ENCODE results near the gene SGCD. TPM values are rescaled to one million over a fixed set of nuclear protein-coding genes. Genes with fewer than 3 reads are reported as not detected.

SGCD gene
- total RNA-seq, 4 donors from 2014 or later, result 3.4 to 86.5 (median 8.1) TPM

DNA sequence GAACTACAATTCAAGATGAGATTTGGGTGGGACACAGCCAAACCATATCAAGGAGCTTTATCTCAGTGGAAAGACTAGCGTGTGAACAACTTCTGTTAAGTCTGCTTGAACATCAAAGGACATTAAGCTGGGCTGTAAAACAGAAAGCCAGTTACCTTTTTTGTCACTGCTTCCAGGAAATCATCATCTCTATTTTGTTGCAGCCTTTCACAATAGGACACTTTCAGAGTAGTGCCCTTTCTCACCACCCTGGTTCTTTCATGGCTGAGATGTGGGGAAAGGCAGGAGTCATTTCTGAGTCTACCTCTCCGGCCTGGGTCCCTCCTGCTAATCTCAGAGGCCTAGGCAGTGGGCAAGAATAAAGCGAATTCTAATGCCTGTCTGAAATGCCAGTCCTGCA is 426.9 kb downstream of the SGCD start:
- Histone ChIP-seq H3K9me3 (no peaks in the 10 kb centered on the region), H3K27me3 (no peaks in the 10 kb centered on the region), H3K4me1 (no peaks in the 10 kb centered on the region), H3K4me3 (no peak overlapping the region), H3K27ac (no peak overlapping the region), H3K36me3 (no peaks in the 10 kb centered on the region)
- intact Hi-C loops (cut with DNase I; ENCODE audit: low total_unique reads), result no loop called here
- no peak for DNase-seq
- TF ChIP-seq CTCF (IDR thresholded peaks at IDR 0.05) (no peak), POLR2A (IDR thresholded peaks at IDR 0.05) (no peak)

DNA sequence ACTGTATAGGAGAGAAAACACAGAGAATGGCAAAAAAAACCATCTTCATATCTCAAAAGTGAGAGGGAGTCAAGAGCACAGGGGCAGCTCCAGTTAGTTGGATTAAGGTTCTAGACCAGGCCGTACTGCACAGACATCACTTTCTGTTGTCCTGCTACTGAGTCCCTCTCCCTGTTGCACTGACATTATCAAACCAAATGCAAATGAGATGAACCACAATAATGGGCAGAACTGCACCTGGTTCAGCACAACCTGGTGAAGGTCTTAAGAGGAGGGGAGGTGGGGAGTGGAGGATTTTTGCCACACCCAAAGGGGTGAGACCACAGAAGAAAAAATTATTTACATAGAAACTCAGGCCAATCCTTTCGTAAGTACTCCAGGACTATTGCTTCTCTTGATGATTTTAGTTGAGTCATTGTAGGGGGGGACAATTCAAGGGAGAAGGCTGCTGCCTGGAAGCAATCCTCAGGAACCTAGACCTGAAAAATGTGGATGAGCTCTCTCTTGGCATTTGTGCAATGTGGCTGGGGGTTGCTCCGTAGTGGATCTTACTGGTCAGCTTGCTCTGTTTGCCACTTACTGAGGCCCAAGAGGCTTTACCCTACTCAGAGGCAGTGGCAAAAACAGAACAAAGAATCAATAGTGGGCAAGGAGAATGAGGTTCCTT is 428.6 kb downstream of the SGCD start:
- no peak for DNase-seq
- no peaks in the 10 kb centered on the region for H3K27me3 ChIP-seq
- intact Hi-C loops (cut with DNase I; ENCODE audit: low total_unique reads), result no loop called here

GRCh38 chr5:156758011-156758791 is 431.2 kb downstream of the SGCD start:
- DNase-seq, result no peak
- TF ChIP-seq POLR2A (IDR thresholded peaks at IDR 0.05), result no peak
- TF ChIP-seq CTCF (IDR thresholded peaks at IDR 0.05), result no peak
- no peaks in the 10 kb centered on the region for H3K9me3 ChIP-seq
- no peaks in the 10 kb centered on the region for H3K27me3 ChIP-seq
- no peak overlapping the region for H3K27ac ChIP-seq
- intact Hi-C loops (cut with DNase I; ENCODE audit: low total_unique reads), result no loop called here
- H3K4me1 ChIP-seq, result no peaks in the 10 kb centered on the region
- H3K4me3 ChIP-seq, result no peak overlapping the region
- no peaks in the 10 kb centered on the region for H3K36me3 ChIP-seq

More for the DNA sequence above, 428.6 kb downstream of the SGCD start:
- H3K4me3 ChIP-seq, result no peak overlapping the region
- H3K9me3 ChIP-seq, result no peaks in the 10 kb centered on the region
- TF ChIP-seq CTCF (IDR thresholded peaks at IDR 0.05) (no peak), POLR2A (IDR thresholded peaks at IDR 0.05) (no peak)
- no peaks in the 10 kb centered on the region for H3K4me1 ChIP-seq
- H3K36me3 ChIP-seq, result no peaks in the 10 kb centered on the region
- H3K27ac ChIP-seq, result no peak overlapping the region

DNA sequence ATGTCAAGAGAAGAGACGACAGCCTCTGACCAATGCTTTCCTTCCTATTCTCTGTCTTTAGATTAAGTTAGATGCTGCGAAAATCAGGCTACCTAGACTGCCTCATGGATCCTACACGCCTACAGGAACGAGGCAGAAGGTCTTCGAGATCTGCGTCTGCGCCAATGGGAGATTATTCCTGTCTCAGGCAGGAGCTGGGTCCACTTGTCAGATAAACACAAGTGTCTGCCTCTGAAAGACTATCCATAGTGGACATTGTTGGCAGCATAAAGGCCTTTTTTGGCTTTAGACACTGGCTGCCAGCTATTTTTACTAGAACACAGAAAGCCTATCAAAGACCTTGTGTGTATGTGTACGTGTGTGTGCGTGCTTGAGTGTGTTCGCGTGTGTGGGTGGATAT is 432.2 kb downstream of the SGCD start:
- DNase-seq, result no peak
- Histone ChIP-seq H3K27me3 (no peaks in the 10 kb centered on the region), H3K36me3 (no peaks in the 10 kb centered on the region), H3K4me3 (no peak overlapping the region), H3K27ac (no peak overlapping the region), H3K4me1 (no peaks in the 10 kb centered on the region), H3K9me3 (no peaks in the 10 kb centered on the region)
- intact Hi-C loops (cut with DNase I; ENCODE audit: low total_unique reads), result no loop called here
- TF ChIP-seq CTCF (IDR thresholded peaks at IDR 0.05), result no peak
- TF ChIP-seq POLR2A (IDR thresholded peaks at IDR 0.05), result no peak

GRCh38 chr5:156762771-156763170 is 435.8 kb downstream of the SGCD start:
- intact Hi-C loops (cut with DNase I; ENCODE audit: low total_unique reads), result no loop called here
- Histone ChIP-seq H3K9me3 (no peaks in the 10 kb centered on the region), H3K36me3 (no peaks in the 10 kb centered on the region), H3K4me3 (no peak overlapping the region), H3K4me1 (no peaks in the 10 kb centered on the region), H3K27me3 (no peaks in the 10 kb centered on the region), H3K27ac (no peak overlapping the region)
- no peak for TF ChIP-seq CTCF (IDR thresholded peaks at IDR 0.05)
- no peak for TF ChIP-seq POLR2A (IDR thresholded peaks at IDR 0.05)
- DNase-seq, result no peak

Data from uterus (tissue), 4 donors.